GM20000 (cell line): Measurements from ENCODE around the gene VWA3B.

Source experiments
- DNase-seq: peaks from one replicate; pipeline ENCODE4 v3.0.0; 2012; ENCODE audit warnings: low spot score
- CTCF ChIP-seq: IDR thresholded peaks from 2 replicates; pipeline ENCODE4 v1.5.1; 2012; ENCODE audit warnings: mild to moderate bottlenecking, control low read depth; ENCODE audit errors: extremely low read depth, missing control alignments

Gene VWA3B

GRCh38 chr2:98070081-98070480 is 16.9 kb upstream of the VWA3B start:
- no peak for TF ChIP-seq CTCF
- no peak for DNase-seq

- no peak for DNase-seq
- no peak for TF ChIP-seq CTCF
Observed at GRCh38 chr2:98072442-98072841, 14.5 kb upstream of the VWA3B start.

GRCh38 chr2:98078701-98079100 is 8.3 kb upstream of the VWA3B start:
- no peak for TF ChIP-seq CTCF
- no peak for DNase-seq

GRCh38 chr2:98084151-98084868 is 2.7 kb upstream of the VWA3B start:
- no peak for TF ChIP-seq CTCF
- peak; percentile 41 for DNase-seq

GRCh38 chr2:98084869-98085238 is 2.1 kb upstream of the VWA3B start:
- no peak for TF ChIP-seq CTCF

GRCh38 chr2:98085649-98086048 is 1.3 kb upstream of the VWA3B start:
- no peak for DNase-seq
- TF ChIP-seq CTCF, result no peak

More at GRCh38 chr2:98084869-98085238, 2.1 kb upstream of the VWA3B start:
- no peak for DNase-seq

- peak; percentile 39 for DNase-seq
Observed at GRCh38 chr2:98087447-98088020, 567 bp downstream of the VWA3B start.

More at GRCh38 chr2:98087447-98088020, 567 bp downstream of the VWA3B start:
- TF ChIP-seq CTCF, result no peak
